ENCODE data around the gene VSX1. TPM values are rescaled to one million over a fixed set of nuclear protein-coding genes. Genes with fewer than 3 reads are reported as not detected.

Gene VSX1
- total and polyA plus RNA-seq, 2 of the 4 experiments (the other 2 are of a cell fraction): not detected

DNA sequence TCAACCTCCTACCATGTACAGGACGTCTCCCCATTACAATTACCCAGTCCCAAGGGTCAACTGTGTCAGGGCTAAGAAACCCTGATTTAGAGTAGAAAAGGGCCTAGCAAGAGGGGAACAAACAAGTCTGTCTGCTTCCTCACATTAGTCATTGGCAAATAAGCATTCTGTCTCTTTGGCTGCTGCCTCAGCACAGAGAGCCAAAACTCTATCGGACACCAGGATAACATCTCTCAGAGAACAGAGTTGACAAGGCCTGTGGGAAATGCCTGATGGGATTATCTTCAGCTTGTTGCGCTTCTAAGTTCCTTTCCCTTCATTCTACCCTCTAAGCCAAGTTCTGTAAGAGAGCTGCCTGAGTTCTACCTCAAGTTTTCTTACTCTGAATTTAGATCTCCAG is 19.0 kb upstream of the VSX1 start:
- ChIA-PET POLR2A (ENCODE audit: unreplicated experiment) (no interaction called here), CTCF (no interaction called here)
- Histone ChIP-seq H3K4me3 (ENCODE audit: insufficient read depth, low read depth, low read length) (no peak overlapping the region), H3K23ac (ENCODE audit: low read depth, low read length) (no peak overlapping the region), H3K4me2 (ENCODE audit: low read depth, low read length) (no peak overlapping the region), H4K8ac (ENCODE audit: low read depth in 2 of 2, low read length in 2 of 2) (no peak overlapping the region), H4K91ac (ENCODE audit: insufficient read depth, low read depth, low read length) (no peak overlapping the region), H2AK5ac (ENCODE audit: low read depth, low read length) (no peak overlapping the region), H3K36me3 (ENCODE audit: control insufficient read depth, insufficient read depth, low read length) (no peaks in the 10 kb centered on the region), H3K4me1 (ENCODE audit: control insufficient read depth, insufficient read depth, low read length) (no peaks in the 10 kb centered on the region), H3K79me1 (ENCODE audit: low read depth in 1 of 2, low read length in 2 of 2) (no peaks in the 10 kb centered on the region), H3K14ac (replicated peaks; ENCODE audit: low read depth, low read length) (no peak overlapping the region), H2AFZ (replicated peaks; ENCODE audit: low read length, poor library complexity) (no peak overlapping the region), H3K9ac (ENCODE audit: low read depth, low read length) (no peak overlapping the region), H3K27ac (ENCODE audit: insufficient read depth, low read length) (no peak overlapping the region), H3K56ac (ENCODE audit: extremely low read depth, insufficient read depth, low read length) (no peak overlapping the region), H3K18ac (ENCODE audit: low read depth, low read length) (no peak overlapping the region), H2BK15ac (ENCODE audit: low read depth, low read length) (no peak overlapping the region), H3K9me1 (ENCODE audit: insufficient read depth, low read length) (no peaks in the 10 kb centered on the region), H4K5ac (ENCODE audit: low read depth, low read length) (no peak overlapping the region), H4K20me1 (ENCODE audit: insufficient read depth, low read length) (no peaks in the 10 kb centered on the region), H2AK9ac (replicated peaks; ENCODE audit: low read depth, low read length, poor library complexity) (no peak overlapping the region), H2BK120ac (ENCODE audit: low read depth, low read length) (no peak overlapping the region), H2BK5ac (ENCODE audit: low read depth, low read length, poor library complexity, severe bottlenecking) (no peak overlapping the region), H2BK20ac (ENCODE audit: low read depth, low read length) (no peak overlapping the region), H3K4ac (ENCODE audit: low read depth, low read length) (no peak overlapping the region), H3K9me3 (ENCODE audit: control insufficient read depth, insufficient read depth, low read length) (no peaks in the 10 kb centered on the region), H3K27me3 (ENCODE audit: control insufficient read depth, insufficient read depth, low read length) (peaks cover 16% of the 10 kb centered on the region)
- dilution Hi-C loops (cut with HindIII; ENCODE audit: low sequenced_read_pairs, unreplicated experiment): no loop called here
- no TSS peak for BruUV-seq (replicated peaks)
- in situ Hi-C loops (cut with MboI; ENCODE audit: low sequenced_read_pairs): no loop called here
- TF ChIP-seq RAD21 (IDR thresholded peaks at IDR 0.05; ENCODE audit: low read length) (no peak), NFE2L2 (IDR thresholded peaks at IDR 0.05; ENCODE audit: low read depth, low read length) (no peak), FOS (IDR thresholded peaks at IDR 0.05; ENCODE audit: low read depth, low read length) (no peak), MXI1 (IDR thresholded peaks at IDR 0.05; ENCODE audit: borderline replicate concordance, low read depth, low read length) (no peak), RCOR1 (IDR thresholded peaks at IDR 0.05; ENCODE audit: insufficient replicate concordance, low read length) (no peak), RFX5 (IDR thresholded peaks at IDR 0.05; ENCODE audit: low read depth, low read length) (no peak), POLR2A (IDR thresholded peaks at IDR 0.05; ENCODE audit: low read depth, low read length) (no peak)
- TF ChIP-seq, protein P1, sequence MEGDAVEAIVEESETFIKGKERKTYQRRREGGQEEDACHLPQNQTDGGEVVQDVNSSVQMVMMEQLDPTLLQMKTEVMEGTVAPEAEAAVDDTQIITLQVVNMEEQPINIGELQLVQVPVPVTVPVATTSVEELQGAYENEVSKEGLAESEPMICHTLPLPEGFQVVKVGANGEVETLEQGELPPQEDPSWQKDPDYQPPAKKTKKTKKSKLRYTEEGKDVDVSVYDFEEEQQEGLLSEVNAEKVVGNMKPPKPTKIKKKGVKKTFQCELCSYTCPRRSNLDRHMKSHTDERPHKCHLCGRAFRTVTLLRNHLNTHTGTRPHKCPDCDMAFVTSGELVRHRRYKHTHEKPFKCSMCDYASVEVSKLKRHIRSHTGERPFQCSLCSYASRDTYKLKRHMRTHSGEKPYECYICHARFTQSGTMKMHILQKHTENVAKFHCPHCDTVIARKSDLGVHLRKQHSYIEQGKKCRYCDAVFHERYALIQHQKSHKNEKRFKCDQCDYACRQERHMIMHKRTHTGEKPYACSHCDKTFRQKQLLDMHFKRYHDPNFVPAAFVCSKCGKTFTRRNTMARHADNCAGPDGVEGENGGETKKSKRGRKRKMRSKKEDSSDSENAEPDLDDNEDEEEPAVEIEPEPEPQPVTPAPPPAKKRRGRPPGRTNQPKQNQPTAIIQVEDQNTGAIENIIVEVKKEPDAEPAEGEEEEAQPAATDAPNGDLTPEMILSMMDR (conservative IDR thresholded peaks at IDR 0.05; ENCODE audit: low read depth, low read length): no peak
- no CpG with 5 or more reads among the region's 3 CpGs for WGBS, 2 experiments (ENCODE audit: extremely low coverage in 2 of 2, insufficient read length in 1 of 2)
- ATAC-seq (ENCODE audit: low read depth) (no peak), DNase-seq (no peak)
- intact Hi-C loops (cut with micrococcal nuclease): no loop called here

All from IMR-90 (cell line).